GM18520 (cell line): Measurements from ENCODE around the gene RNF8.
"Not testable (repeated sequence)": the region's sequence is repeated elsewhere in the genome, so short reads cannot be mapped to it uniquely, and the experiment has no call there.

Experiments
- ATAC-seq: cut with Tn5 transposase; IDR thresholded peaks from one replicate; pipeline ENCODE4 v1.9.1; 2021; ENCODE audit not compliant: unreplicated experiment

Gene RNF8, protein sequence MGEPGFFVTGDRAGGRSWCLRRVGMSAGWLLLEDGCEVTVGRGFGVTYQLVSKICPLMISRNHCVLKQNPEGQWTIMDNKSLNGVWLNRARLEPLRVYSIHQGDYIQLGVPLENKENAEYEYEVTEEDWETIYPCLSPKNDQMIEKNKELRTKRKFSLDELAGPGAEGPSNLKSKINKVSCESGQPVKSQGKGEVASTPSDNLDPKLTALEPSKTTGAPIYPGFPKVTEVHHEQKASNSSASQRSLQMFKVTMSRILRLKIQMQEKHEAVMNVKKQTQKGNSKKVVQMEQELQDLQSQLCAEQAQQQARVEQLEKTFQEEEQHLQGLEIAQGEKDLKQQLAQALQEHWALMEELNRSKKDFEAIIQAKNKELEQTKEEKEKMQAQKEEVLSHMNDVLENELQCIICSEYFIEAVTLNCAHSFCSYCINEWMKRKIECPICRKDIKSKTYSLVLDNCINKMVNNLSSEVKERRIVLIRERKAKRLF

GRCh38 chr6:37353761-37354525 is at the start of gene RNF8:
Gene RNF8 (plus strand): TSS chr6:37353983. CDS start chr6:37354165, 182 bp downstream.
- peak; percentile 76 for ATAC-seq

DNA sequence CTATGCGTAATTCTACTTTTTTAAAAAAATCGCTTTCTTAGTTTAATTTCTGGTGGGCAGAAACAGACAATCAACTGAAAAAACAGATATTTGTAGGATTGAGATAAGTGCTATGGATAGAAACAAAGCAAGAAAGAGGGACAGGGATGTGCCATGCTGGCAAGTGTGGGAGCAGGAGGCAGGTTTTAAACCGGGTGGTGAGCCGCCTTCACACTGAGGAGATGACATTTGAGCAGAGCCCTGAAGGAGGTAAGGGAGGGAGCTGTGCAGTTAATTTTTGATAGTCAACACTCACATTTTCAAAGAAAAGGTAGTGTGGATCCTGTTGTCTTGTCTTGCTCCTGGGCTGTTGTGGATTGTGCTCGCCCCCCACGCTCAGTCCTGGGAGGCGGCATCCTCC is 49.0 kb upstream of the RNF8 start:
- ATAC-seq, result no peak

DNA sequence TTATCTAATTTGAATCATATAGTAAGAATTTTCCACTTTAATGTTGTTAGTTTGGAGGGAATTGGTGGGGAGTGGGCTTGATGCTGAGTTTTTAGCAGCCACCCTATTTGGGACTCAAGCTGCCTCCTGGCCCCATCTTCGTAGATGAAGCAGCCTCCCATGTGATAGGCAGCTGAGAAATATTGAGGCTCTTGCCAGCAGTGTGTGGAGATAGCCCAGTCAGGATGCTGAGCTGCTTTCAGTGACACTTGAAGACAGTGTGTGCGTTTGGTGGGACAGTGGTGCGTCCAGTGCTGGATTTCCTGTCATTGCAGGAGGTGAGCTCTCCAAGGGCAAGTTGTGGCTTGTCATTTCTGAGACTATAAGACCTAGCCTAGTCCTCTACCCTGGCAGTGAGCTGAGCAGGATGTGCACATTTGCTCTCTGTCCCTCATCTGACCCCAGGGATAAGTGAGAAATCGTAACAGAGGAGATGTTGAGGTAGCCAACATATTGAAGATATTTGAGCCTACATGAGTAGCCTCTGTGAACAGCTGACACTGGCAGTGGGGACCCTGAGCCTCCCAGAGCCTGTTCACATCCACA is 47.9 kb upstream of the RNF8 start:
- no peak for ATAC-seq

DNA sequence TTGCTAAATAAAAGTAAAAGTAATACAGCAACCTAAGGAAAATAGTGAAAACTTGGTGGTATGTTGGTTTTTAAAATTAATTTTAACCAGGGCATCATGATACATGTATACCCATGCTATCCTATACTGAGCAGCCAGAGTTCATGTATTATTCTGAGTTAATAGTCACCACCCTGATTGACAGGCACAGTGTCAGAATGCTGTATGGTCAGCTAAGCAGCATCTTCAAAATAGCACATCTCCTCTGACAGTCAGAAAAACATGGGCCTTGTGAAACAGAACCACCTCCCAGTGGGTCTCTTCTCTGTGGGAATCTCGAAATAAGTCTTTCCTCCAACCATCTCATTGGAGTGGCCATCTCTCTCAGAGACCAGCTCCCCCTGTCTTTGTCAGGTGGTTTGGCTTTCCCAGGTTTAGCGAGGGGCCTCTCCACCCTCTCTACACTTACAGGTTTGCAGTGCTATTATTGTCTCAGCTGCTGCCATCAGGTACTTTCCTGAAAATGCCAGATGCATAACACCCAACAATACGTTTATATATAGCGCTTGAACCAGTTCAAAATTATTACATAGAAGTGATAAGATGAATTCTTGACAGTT is 47.1 kb upstream of the RNF8 start:
- no peak for ATAC-seq

GRCh38 chr6:37307484-37307883 is 46.3 kb upstream of the RNF8 start:
- not testable (repeated sequence) for ATAC-seq

- no peak for ATAC-seq
Observed at GRCh38 chr6:37308069-37308815, 45.5 kb upstream of the RNF8 start.

- no peak for ATAC-seq
Observed at GRCh38 chr6:37309046-37309445, 44.7 kb upstream of the RNF8 start.

DNA sequence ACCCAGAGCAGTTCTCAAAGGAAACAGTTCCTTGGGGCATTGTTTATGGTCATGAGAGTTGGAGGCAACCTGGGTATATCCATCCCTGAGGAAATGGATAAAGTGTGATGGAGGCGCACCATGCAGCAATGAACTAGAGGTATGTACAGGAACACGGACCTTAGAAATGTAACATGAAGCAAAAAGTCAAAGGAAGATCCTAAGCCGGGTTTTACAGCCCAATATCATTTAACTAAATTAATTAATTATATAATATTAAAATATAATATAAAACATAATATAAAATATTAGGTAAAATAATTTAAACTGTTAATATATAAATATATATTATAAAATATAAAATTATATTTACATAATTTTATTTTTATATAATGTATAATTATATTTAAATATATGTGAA is 44.1 kb upstream of the RNF8 start:
- ATAC-seq, result no peak

GRCh38 chr6:37310966-37311365 is 42.8 kb upstream of the RNF8 start:
- no peak for ATAC-seq

DNA sequence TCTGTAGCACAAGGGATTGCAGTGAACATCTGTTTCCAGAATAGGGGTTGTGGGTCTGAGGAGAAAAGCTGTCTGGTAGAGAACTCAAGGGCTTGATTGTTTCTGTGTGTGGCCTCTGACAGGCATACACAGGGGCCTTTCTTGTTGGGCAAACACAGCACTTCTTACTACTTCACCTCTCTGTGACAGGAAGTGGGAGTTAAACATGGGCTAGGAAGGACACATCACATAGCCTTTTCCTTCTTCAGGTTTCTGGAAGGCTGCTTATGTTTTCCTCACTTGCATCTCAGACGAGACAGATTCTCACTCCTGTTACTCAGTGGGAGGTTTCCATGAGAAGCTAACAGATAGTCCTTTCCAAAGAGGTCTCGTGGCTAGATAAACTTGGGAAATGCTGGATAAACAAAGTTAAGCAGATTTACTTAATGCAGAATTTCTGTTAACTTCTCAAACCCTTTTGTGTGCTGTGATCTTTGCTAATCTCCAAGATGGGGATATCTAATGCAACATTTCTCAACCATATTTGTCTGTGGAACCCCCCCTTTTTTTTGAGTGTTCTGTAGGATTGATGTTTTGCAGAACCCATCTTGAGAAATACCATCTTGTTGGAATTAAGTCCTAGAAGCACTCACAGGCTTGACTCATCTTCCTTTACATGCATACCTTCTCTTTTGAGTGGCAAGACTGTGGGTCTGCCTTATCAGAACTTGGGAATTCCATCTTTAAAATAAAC is 41.9 kb upstream of the RNF8 start:
- ATAC-seq, result no peak

- no peak for ATAC-seq
Observed at GRCh38 chr6:37313723-37314486, 39.9 kb upstream of the RNF8 start.

DNA sequence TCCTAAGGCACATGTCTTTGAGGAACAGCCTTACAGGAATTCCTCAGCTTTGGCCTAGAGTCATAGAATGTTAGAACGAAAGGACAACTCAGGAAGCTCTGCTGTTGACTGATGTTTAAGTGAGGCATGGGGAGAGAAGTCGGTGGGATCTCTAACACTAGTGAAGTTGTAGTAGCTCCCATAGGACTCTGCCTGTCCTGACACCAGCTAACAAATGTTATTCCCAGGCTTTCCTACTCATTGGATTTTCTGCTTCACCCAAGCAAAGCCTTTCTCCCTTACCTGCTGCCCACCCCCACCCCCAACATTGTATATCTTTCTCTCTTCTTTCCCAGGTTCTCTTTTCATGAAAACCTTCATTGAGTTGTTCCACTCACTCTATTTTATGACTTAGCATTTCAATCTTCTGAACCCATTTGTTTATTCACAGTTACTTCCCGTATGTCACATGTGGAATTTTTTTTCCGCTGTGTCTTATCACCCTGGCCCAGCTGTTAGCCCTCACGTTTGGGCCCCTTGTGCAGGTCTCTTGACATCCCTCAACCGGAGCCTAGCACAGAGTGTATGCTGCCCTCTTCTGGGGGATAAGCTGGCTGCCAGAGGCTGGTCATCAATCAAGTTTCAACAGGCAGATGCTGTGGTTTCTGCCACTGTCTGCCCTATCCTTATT is 39.2 kb upstream of the RNF8 start:
- ATAC-seq, result no peak

DNA sequence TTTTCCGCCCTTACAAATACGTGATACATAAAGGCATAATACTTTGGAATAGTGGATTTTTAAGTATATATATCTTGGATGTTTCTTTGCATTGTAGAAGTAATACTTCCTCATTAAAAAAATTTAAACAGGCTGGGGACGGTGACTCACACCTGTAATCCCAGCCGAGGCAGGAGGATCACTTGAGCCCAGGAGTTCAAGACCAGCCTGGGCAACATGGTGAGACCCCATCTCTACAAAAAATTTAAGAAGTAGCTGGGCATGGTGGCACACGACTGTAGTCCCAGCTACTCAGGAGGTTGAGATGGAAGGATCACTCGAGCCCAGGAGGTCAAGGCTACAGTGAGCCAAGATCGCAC is 38.6 kb upstream of the RNF8 start:
- no peak for ATAC-seq

DNA sequence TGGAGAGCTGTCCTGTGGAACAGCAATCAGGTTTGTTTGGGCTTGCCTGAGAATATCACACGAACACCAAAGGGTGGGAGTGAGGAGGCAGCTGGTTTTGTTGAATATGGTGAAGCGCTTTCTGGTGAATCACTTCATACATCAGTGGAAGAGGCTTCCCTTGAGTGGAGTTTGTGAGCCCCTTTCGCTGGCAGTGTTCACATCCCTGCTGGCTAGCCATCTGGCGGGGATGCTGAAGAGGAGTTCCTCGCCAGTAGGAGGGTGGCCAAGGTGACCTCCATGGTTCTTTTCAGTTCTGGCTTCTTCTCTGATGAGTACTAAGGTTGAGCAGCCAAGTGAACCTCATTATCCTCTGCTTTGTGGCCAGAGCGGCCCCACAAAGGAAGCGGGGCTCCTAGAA is 37.7 kb upstream of the RNF8 start:
- no peak for ATAC-seq

DNA sequence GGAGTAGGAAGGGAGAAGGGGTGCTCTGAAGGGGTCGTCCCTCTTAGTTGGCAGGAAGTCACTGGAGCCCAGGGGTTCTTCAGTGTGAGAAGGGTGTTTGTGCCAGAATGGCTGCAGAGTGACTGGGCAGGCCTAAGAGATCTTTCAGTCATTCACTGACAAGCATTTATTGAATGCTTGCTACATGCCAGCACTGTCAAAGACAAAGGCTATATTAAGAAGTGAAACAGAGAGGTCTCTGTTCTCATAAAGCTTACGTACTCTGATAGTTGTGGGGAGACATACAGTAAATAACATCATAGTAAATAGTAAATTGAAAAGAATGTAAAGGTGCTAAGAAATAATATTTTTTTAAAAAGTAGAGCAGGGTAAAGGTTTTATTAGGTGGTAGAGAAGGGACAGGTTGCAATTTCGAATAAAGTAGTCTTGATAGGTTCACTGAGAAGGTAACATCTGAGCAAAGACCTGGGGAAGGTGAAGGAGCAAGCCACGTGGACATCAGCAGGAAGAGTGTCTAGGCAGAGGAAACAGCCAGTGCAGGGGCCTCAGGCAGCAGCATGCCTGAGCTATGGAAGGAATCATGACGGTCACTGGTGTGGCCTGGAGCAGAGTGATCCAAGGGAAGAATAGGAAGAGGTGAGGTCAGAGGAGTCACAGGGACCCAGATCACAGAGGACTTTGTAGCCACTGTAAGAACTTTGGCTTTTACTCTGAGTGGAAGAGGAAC is 36.3 kb upstream of the RNF8 start:
- ATAC-seq, result no peak

DNA sequence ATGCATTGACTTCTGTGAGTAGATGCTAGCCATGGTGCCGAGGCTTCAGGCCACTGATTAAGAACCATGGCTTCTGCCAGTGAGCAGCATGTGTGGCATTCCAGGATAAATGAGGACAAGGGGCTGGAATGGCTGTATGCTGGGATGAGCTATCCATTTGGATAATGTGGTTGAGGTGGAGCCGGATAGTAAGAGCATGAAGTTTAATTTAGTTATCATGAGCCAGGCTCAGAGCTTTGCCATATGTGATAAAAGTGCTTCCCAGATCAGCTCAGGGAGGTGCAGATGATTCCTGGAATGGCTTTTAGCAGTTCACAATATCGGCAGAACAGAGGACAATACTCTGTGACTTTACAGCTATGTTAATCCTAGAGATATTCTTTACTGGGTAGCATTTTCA is 34.6 kb upstream of the RNF8 start:
- ATAC-seq, result no peak

DNA sequence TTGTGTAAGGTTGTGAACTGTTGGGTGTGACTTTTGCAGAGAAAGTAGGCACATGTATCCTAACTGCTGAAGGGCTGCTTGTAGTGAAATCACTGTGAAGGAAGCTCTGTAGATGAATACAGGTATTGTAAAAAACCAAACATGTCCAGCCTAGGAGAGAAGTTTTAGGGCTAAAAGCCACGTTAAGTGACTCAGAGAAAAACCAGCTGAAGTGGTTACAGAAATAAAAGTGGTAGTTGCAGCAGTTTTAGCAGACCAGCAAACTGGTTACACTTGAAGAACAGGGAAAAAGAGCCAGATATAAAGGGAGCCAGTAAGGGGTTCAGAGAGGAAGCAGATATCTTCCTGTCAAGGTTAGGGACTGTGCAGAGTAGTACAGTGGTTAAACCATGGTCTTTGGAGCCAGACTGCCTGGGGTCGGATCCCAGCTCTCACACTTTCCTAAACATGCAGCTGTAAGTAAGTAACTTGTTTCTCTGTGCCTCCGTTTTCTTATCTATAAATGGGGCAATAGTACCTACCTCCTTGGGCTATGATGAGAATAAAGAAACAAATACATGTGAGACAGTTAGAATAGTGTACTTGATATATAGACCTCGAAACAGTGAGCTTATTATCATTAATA is 33.8 kb upstream of the RNF8 start:
- ATAC-seq, result no peak

- ATAC-seq, result no peak
Observed at GRCh38 chr6:37320646-37321045, 33.1 kb upstream of the RNF8 start.
